HL-60/S4 treated with phorbol 12-myristate 13-acetate at 8.2 ng/mL for 4 days and 3 days (cell line): ENCODE measurements around the gene SUCO.

ENCODE experiments used
- in situ Hi-C: fragments of 300-500 bp; cut with MboI; formaldehyde crosslinking; loops from 2 replicates; pipeline ENCODE4 v1.15.0; 2022; ENCODE audit warnings: low sequenced_read_pairs

The SUCO gene

DNA sequence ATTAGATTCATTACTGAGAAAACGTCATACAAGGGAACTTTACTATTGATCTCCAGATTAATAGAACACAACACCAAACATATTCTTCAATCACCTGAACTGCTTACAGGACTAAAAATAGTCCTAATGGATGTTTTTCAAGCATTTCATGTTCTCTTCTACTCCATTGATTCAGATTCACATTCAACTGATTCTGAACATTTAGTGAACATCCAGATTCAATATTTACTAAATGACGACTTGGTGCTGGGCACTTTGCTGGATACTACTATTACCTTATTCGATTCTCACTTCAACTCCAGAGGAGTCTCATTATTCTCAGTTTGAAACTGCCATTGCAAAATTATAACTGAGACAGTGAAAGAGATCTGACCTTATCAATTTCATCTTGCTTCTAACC is 18.8 kb upstream of the SUCO start:
- in situ Hi-C loops, result no loop called here

DNA sequence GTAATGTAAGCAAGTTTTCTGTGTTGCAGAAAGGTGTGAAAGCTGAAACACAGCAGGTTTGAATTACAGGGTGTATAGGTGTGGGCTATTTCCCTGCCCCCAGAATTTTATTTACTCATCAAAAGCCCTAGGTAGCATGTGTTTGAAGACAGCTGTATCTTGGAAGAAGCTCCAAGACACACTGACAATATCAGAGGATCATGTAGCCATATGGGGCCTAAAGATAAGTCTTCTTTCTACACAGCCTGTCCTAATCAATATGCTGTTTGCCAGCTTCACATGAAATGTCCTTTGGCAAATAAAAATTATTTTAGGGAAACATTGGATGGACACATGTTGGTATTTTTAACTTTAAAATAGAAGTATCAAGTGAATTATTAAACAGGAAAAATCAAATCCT is 17.5 kb upstream of the SUCO start:
- in situ Hi-C loops, result no loop called here

- in situ Hi-C loops, result no loop called here
These were observed 17.0 kb upstream of the SUCO start for GRCh38 chr1:172515927-172516326.

DNA sequence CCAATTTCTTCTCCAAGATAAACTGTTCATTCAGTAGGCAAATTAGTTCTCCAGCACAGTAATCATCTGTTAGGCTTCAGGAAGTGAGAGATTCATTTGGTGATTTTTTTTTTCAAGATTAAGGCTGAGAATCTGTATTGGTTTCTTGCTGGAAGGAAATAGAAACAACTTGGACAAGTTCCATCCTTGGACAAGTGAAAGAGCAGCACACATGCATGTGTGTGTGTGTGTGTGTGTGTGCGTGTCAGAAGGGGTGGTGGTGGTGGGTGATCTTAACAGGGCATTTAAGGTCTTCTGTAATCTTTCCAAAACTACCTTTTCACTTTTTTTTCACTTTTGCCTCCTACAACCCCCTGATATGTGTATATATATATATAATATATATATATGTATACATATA is 15.9 kb upstream of the SUCO start:
- in situ Hi-C loops, result no loop called here

- in situ Hi-C loops, result no loop called here
These were observed 15.4 kb upstream of the SUCO start for GRCh38 chr1:172517545-172517944.

DNA sequence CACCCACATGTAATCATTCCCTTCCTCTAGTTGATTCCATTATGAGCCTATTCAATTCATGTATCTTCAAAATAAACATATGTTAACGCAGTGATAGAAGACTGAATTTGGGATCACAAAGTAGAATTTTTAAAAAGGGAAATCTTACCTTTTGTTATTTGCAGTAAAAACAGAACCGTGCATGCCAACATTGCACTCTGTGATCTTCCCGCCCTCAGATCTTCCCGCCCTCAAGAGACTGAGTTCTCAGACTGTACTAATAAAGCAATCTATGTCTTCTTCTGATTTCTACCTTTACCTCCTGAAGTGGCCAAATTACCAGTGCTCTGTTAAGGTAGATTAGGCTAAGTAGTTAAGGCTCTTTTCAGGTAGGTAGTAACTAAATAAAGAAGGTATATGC is 3.6 kb upstream of the SUCO start:
- in situ Hi-C loops, result no loop called here

DNA sequence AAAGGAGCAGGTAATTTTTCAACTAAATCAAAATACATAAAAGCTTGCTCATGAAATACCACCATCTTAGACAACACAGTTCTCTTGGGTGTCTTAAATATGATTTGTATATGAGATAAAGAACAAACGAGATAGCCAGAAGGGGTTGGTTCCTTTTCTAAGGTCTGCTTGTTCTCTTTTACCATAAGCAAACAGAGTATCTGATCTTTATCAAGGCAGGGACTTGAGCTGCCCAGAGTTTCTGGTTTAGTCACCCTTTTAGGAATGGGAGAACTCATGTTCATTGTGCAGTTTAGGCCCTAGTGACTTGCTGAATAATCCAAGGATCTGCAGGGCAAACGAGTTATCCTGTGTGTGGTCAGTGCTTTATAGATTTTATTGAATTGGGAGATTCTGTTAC is 3.0 kb upstream of the SUCO start:
- in situ Hi-C loops, result no loop called here

GRCh38 chr1:172531412-172532182 is 1.4 kb upstream of the SUCO start:
- in situ Hi-C loops, result no loop called here

- in situ Hi-C loops, result no loop called here
These were observed 709 bp upstream of the SUCO start for GRCh38 chr1:172532183-172532699.

DNA sequence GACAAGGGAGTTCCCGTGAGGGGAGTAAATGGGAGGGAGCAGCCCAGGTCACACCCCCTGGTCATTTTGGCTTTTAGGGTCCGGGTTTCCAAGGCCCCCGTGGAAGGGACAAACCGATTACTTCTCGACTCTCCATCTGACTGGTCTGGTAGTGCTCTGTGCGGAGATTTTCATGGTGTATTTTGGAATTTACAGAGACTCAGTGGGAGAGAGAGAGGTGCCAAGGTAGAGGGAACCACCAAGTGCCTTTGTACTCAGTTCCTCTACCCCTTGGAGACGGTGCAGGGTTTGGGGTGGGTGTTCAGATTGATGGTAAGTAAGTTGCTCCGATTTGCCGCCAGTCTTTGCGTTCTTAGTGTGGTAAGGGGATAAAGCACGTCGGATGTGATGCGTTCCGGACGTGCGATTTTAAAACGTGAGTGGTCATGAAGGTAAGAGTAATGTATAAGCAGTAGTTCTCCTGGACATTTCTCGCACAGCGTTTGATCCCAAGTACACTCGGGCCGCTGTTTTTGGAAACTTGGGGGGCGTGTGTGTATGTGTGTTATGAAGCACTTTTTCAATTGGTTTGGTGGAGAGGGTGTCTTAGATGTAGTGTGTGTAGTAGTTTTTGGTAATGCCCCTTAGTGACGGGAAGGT is 682 bp downstream of the SUCO start:
- in situ Hi-C loops, result no loop called here

DNA sequence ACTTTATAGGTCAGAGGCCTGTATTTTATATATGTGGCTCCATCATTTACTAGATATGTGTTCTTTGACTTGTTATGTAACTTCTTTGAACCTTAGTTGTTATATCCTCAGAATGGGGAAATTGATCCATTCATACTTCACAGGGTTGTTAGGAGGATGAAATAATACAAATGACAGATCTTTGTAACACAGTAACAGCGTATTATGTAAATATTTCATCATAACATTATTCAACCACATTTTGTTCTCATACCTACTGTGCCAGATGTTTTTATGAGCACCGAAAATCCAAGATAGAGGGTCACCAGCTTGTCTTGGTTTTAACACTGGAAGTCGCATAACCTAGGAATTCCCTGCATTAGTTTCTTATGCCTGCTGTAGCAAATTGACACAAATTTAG is 3.3 kb downstream of the SUCO start:
- in situ Hi-C loops, result no loop called here

DNA sequence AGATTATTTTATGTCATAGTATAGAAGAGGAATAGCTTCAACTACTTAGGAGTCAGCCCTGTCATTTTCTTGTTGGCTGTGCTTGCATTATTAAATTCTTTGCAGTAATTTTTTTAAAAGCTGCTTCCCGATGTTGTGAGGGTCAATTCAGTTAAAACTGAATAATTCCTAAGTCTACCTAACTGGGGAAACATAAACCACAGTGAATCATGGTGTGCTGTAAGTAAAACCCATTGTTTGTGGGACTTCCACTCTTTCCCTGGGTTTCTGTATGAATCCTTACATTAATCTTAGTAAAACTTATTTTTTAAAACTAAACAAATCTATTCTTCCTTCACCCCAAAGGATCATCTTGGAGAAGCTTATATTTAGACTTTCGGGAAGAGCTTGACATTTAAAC is 4.4 kb downstream of the SUCO start:
- in situ Hi-C loops, result no loop called here

DNA sequence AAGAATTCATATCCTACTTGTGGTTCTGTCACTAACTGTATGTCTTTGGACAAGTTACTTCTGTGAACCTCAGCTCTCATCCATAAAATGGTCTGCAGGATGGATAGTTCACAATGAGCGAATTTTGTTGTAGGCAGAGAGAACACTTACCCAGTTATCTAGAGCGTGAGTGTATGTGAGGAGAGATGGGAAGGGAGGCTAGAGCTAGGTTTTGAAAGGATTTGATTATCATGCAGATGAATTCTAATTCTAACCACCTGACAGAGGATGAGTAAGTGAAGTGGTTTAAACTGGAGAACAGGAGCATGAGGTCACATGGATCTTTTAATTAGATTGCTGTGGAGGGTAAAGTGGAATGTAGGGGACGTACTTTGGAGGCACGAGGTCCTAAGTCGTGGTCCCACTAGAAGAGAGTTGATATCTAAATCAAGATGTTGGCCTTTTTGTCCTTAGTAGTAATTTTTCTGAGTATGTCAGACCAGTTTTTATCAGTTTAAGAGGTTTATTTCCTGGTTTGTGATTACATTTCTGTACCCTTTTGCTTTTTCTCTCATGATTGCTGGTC is 5.0 kb downstream of the SUCO start:
- in situ Hi-C loops, result no loop called here

GRCh38 chr1:172540635-172541034 is 7.7 kb downstream of the SUCO start:
- in situ Hi-C loops, result no loop called here

- in situ Hi-C loops, result no loop called here
These were observed 11.6 kb downstream of the SUCO start for GRCh38 chr1:172544481-172545104.

DNA sequence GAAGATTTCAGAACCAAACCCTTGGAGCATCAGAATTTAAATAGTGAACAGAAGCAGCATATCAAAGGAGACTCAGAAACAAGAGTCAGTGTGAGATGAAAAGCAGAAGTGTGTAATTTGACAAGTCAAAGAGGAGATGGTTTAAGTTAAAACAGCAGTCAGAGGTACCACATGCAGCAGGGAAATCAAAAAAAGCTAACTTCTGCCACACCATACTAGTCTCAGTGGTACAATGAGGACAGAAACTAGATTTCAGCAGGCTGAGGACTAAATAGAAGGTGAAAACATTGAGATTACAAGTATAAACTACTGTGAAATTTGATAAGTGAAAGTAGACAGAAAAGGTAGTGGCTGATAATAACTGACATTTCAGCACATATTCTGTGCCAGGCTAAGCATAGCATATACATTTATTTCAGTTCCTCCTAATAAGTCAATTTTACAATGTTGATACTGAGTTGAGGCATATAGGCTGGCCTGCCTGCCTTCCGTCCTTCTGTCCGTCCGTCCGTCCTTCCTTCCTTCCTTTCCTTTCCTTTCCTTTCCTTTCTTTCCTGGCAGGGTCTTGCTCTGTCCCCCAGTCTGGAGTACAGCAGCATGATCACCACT is 12.6 kb downstream of the SUCO start:
- in situ Hi-C loops, result no loop called here

DNA sequence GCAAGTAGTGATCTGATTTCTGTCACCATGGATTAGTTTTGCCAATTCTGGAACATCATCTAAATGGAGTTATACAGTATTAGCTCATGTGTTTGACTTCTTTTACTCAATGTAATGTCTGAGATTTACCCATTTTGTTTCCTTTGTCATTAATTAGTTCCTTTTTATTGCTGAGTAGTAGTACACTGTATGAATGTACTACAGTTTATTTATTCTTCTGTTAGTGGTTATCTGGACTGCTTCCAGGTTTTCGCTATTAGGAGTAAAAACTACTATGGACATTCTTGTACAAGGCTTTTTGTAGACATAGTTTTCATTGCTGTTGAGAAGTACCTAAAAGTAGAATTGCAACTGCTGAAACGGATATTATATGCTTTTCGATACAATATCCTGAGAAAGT is 14.1 kb downstream of the SUCO start:
- in situ Hi-C loops, result no loop called here

DNA sequence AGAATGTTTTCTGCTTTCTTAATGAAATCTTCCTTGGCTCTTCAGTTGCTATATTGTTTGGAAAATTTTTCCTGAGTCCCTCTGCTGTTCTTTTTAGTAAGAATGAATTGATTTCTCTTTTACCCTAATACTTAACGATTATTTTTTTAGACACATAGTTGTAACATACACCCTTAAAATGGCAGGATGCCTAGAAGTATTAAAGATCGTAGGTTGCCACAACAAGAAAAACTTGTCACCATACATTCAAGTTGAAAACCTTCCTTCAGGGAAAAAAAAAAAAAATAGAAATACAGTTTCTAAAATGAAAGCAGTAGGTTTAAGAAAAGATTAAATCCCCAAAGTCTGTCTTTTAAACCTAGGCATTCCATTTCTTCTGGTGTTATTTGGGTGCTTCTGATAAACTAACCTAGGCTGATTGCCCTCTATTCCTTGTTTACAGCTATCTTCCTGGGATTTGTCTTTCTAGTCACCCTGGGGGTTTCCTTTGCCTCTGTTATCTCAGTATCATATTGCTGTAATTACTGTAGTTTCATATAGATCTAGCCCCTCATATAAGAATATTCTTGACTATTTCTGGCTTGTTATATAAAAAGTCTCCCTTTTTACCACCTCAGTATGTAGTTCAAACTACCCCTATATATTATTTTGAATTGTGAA is 16.8 kb downstream of the SUCO start:
- in situ Hi-C loops, result no loop called here

GRCh38 chr1:172551279-172551678 is 18.3 kb downstream of the SUCO start:
- in situ Hi-C loops, result no loop called here

DNA sequence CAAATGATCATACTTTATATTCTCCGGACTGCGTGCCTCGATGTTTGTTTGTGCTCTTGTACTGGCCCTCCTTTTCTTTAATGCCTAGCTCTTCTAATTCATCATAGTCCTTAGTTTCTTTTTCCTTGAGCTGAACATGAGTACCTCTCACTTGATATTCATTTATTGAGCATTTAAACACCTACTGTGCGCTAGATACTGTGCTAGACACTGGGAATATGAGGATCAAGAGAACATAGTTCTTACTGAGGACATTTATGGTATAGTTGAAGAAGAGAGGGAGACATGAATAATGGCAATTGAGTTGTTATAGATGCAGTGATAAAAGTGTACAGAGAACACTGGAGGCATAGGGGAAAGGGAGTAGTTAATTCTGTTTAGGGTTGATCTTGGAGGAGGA is 22.0 kb downstream of the SUCO start:
- in situ Hi-C loops, result no loop called here

DNA sequence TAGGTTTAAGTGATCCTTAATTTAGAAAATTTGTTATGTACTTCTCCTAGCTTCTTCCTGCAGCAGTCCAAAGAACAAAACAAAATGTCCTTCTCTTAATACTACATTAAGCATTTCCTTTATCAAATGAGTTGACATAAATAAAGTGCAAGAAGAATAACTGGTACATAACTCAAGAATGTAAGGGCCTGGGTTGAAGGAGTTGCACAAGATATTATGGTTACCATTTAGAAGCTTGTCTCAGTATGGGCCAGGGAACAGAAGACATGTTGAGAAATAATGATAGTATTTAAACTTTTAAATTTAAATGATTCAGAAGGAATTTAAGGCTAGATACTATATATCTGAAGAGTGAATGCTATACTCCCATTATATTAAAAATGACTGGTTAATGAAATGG is 23.5 kb downstream of the SUCO start:
- in situ Hi-C loops, result no loop called here
